ENCODE measurements around the gene AHNAK2. TPM values are rescaled to one million over a fixed set of nuclear protein-coding genes. Genes with fewer than 3 reads are reported as not detected.

Gene AHNAK2
- polyA plus RNA-seq, 4 donors = under 0.01 to 6.3 (median 0.17) TPM

GRCh38 chr14:104984056-104984894, 6.1 kb upstream of the AHNAK2 start:
- H3K4me3 ChIP-seq (ENCODE audit: low read depth in 1 of 3, low read length in 3 of 3) = no peak overlapping the region
- FAIRE-seq (no peak), DNase-seq (no peak)
- 87 to 89% (median 88%) methylated on average over 15 of the region's 15 CpGs for WGBS, 3 donors
- H3K36me3 ChIP-seq (ENCODE audit: control insufficient read depth in 3 of 3, insufficient read depth in 2 of 3, low read depth in 1 of 3, low read length in 3 of 3) = peaks cover 0 to 2% (median 0%) of the 10 kb centered on the region in 3 donors
- H3K9me3 ChIP-seq (ENCODE audit: control insufficient read depth in 2 of 2, insufficient read depth in 1 of 2, low read depth in 1 of 2, low read length in 1 of 2) = no peaks in the 10 kb centered on the region
- H3K4me1 ChIP-seq (ENCODE audit: control insufficient read depth in 3 of 3, insufficient read depth in 2 of 3, low read depth in 1 of 3, low read length in 2 of 3) = peaks cover 0 to 7% (median 0%) of the 10 kb centered on the region in 3 donors
- no peak overlapping the region for H3K27ac ChIP-seq (ENCODE audit: low read depth in 1 of 3, low read length in 2 of 3)
- peaks cover 0 to 3% (median 0%) of the 10 kb centered on the region in 3 donors for H3K27me3 ChIP-seq (ENCODE audit: control insufficient read depth in 3 of 3, insufficient read depth in 3 of 3, low read length in 3 of 3)

DNA sequence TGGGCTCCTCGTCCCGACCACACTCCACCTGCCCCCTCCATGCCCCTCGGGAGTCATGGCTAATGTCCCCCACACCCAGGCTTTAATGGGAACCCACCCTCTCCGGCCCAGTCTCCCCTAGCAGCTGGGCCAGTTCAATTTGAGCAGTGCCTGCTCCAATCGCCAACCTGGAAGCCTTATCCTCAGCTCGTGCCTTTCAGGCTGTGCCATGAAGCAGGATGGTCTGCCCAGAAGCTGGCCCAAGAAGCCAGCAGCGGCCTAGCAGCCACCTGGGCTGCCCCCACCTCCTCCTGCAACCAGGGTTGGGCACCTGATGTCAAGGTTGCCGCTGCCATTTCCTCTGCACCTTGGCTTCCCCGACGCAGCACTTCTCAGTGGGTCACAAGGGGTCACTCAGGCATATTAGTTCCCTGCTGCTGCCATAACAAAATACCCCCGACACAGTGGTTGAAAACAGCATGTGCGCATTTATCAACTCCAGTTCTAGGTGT, 5.1 kb upstream of the AHNAK2 start:
- Histone ChIP-seq H3K36me3 (ENCODE audit: control insufficient read depth in 3 of 3, insufficient read depth in 2 of 3, low read depth in 1 of 3, low read length in 3 of 3) (no peaks in the 10 kb centered on the region), H3K4me3 (ENCODE audit: low read depth in 1 of 3, low read length in 3 of 3) (no peak overlapping the region), H3K4me1 (ENCODE audit: control insufficient read depth in 3 of 3, insufficient read depth in 2 of 3, low read depth in 1 of 3, low read length in 2 of 3) (peaks cover 0 to 7% (median 0%) of the 10 kb centered on the region in 3 donors), H3K27me3 (ENCODE audit: control insufficient read depth in 3 of 3, insufficient read depth in 3 of 3, low read length in 3 of 3) (peaks cover 0 to 3% (median 0%) of the 10 kb centered on the region in 3 donors), H3K27ac (ENCODE audit: low read depth in 1 of 3, low read length in 2 of 3) (no peak overlapping the region), H3K9me3 (ENCODE audit: control insufficient read depth in 2 of 2, insufficient read depth in 1 of 2, low read depth in 1 of 2, low read length in 1 of 2) (no peaks in the 10 kb centered on the region)
- no peak for FAIRE-seq
- WGBS, 3 donors = 62 to 75% (median 62%) methylated on average over 12 of the region's 12 CpGs
- no peak for DNase-seq

DNA sequence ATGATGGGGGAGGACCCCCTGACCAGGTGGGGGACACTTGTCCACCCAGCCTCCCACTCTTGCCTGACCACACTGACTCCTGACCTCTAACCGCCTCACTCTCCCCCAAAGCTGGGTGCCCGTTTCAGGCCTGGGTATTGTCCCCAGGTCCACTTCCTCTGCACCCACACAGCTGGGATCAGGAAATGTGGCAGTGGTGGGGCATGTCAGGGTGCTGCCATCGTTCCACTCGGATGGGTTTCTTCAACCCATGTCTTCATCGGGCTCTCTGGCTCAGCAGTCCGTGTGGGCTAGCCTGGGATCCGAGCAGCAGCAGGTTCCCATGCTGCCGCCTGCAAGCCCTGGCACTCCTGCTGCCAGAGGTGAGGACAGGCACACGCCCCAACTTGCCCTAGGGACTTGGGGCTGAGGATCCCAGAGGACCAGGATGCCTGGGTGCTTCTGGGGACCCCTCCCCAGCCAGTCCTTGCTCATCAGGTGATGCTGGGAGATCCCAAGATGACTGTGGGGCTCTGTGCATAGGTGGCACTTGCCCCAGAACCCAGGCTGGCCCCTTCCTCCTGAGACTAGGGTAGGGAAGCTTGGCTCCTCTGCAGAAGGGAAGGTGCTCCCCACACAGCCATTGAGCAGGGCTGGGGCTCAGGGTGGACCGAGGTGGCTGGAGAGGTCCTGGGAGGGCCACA, 4.5 kb upstream of the AHNAK2 start:
- no peak overlapping the region for H3K27ac ChIP-seq (ENCODE audit: low read depth in 1 of 3, low read length in 2 of 3)
- H3K36me3 ChIP-seq (ENCODE audit: control insufficient read depth in 3 of 3, insufficient read depth in 2 of 3, low read depth in 1 of 3, low read length in 3 of 3) = no peaks in the 10 kb centered on the region
- FAIRE-seq (no peak), DNase-seq (no peak)
- H3K9me3 ChIP-seq (ENCODE audit: control insufficient read depth in 2 of 2, insufficient read depth in 1 of 2, low read depth in 1 of 2, low read length in 1 of 2) = no peaks in the 10 kb centered on the region
- WGBS, 3 donors = 62 to 81% (median 72%) methylated on average over 10 of the region's 10 CpGs
- H3K4me3 ChIP-seq (ENCODE audit: low read depth in 1 of 3, low read length in 3 of 3) = no peak overlapping the region
- peaks cover 0 to 8% (median 0%) of the 10 kb centered on the region in 3 donors for H3K4me1 ChIP-seq (ENCODE audit: control insufficient read depth in 3 of 3, insufficient read depth in 2 of 3, low read depth in 1 of 3, low read length in 2 of 3)
- peaks cover 0 to 4% (median 0%) of the 10 kb centered on the region in 3 donors for H3K27me3 ChIP-seq (ENCODE audit: control insufficient read depth in 3 of 3, insufficient read depth in 3 of 3, low read length in 3 of 3)

GRCh38 chr14:104981699-104982541, 3.7 kb upstream of the AHNAK2 start:
- Histone ChIP-seq H3K4me1 (ENCODE audit: control insufficient read depth in 3 of 3, insufficient read depth in 2 of 3, low read depth in 1 of 3, low read length in 2 of 3) (peaks cover 0 to 16% (median 1%) of the 10 kb centered on the region in 3 donors), H3K27ac (ENCODE audit: low read depth in 1 of 3, low read length in 2 of 3) (no peak overlapping the region), H3K9me3 (ENCODE audit: control insufficient read depth in 2 of 2, insufficient read depth in 1 of 2, low read depth in 1 of 2, low read length in 1 of 2) (no peaks in the 10 kb centered on the region), H3K36me3 (ENCODE audit: control insufficient read depth in 3 of 3, insufficient read depth in 2 of 3, low read depth in 1 of 3, low read length in 3 of 3) (no peaks in the 10 kb centered on the region), H3K4me3 (ENCODE audit: low read depth in 1 of 3, low read length in 3 of 3) (no peak overlapping the region), H3K27me3 (ENCODE audit: control insufficient read depth in 3 of 3, insufficient read depth in 3 of 3, low read length in 3 of 3) (peaks cover 0 to 12% (median 4%) of the 10 kb centered on the region in 3 donors)
- FAIRE-seq (no peak), DNase-seq (no peak)
- 60 to 77% (median 64%) methylated on average over 17 of the region's 17 CpGs for WGBS, 3 donors

- no peak for FAIRE-seq
Measured at GRCh38 chr14:104980611-104981531, 2.7 kb upstream of the AHNAK2 start.

DNA sequence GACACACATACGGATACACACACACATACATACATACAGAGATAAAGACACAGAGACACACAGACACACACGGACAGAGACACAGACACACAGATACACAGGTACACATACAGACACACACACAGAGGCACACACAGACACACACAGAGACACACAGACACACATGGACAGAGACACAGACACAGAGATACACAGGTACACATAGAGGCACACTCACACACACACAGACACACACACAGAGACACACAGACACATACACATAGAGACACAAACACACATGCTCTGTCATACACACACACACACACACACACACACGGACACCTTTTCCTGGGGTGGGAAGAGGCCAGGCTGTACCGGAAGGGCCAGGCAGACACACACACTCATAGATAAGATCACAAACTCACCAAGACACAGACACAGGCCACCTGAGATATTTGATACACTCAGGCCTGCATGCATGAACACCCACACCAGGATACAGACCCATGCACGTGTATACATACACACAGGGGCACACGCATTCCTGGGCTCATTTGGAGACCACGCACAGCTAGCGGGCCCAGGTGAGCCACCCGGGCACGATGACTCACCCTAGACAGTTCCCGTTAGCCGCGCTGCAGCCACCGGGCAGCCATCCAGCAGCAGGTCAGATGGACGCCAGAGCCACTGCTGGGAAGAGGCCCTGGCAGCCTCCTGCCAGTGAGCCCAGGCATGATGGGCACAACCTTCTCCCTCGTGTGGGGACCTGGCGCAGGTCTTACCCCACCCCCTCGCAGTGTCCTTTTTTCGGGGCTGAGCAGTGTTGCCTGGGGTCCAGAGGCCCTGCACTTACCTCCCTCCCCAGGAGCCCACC, 1.8 kb upstream of the AHNAK2 start:
- Histone ChIP-seq H3K27ac (ENCODE audit: low read depth in 1 of 3, low read length in 2 of 3) (no peak overlapping the region), H3K27me3 (ENCODE audit: control insufficient read depth in 3 of 3, insufficient read depth in 3 of 3, low read length in 3 of 3) (peaks cover 0 to 20% (median 4%) of the 10 kb centered on the region in 3 donors), H3K4me3 (ENCODE audit: low read depth in 1 of 3, low read length in 3 of 3) (no peak overlapping the region), H3K36me3 (ENCODE audit: control insufficient read depth in 3 of 3, insufficient read depth in 2 of 3, low read depth in 1 of 3, low read length in 3 of 3) (no peaks in the 10 kb centered on the region), H3K9me3 (ENCODE audit: control insufficient read depth in 2 of 2, insufficient read depth in 1 of 2, low read depth in 1 of 2, low read length in 1 of 2) (no peaks in the 10 kb centered on the region), H3K4me1 (ENCODE audit: control insufficient read depth in 3 of 3, insufficient read depth in 2 of 3, low read depth in 1 of 3, low read length in 2 of 3) (peaks cover 0 to 25% (median 1%) of the 10 kb centered on the region in 3 donors)
- WGBS, 3 donors = 33 to 65% (median 47%) methylated on average over 19 of the region's 19 CpGs
- DNase-seq (no peak), FAIRE-seq (no peak)

More at GRCh38 chr14:104980611-104981531, 2.7 kb upstream of the AHNAK2 start:
- 81 to 86% (median 83%) methylated on average over 19 to 22 of the region's 22 CpGs for WGBS, 3 donors
- H3K27me3 ChIP-seq (ENCODE audit: control insufficient read depth in 3 of 3, insufficient read depth in 3 of 3, low read length in 3 of 3) = peaks cover 0 to 20% (median 4%) of the 10 kb centered on the region in 3 donors
- no peak overlapping the region for H3K27ac ChIP-seq (ENCODE audit: low read depth in 1 of 3, low read length in 2 of 3)
- peaks cover 0 to 20% (median 1%) of the 10 kb centered on the region in 3 donors for H3K4me1 ChIP-seq (ENCODE audit: control insufficient read depth in 3 of 3, insufficient read depth in 2 of 3, low read depth in 1 of 3, low read length in 2 of 3)
- H3K36me3 ChIP-seq (ENCODE audit: control insufficient read depth in 3 of 3, insufficient read depth in 2 of 3, low read depth in 1 of 3, low read length in 3 of 3) = no peaks in the 10 kb centered on the region
- no peak overlapping the region for H3K4me3 ChIP-seq (ENCODE audit: low read depth in 1 of 3, low read length in 3 of 3)
- no peak for DNase-seq
- H3K9me3 ChIP-seq (ENCODE audit: control insufficient read depth in 2 of 2, insufficient read depth in 1 of 2, low read depth in 1 of 2, low read length in 1 of 2) = no peaks in the 10 kb centered on the region
